ENCODE results near the gene TAS2R16. TPM values are rescaled to one million over a fixed set of nuclear protein-coding genes. Genes with fewer than 3 reads are reported as not detected.

Gene TAS2R16
- total and polyA plus RNA-seq, 2 of the 13 experiments (the other 11 are each of a cell fraction or from before 2014, with no cell fraction given): not detected

- H3K9ac ChIP-seq (ENCODE audit: insufficient read depth, low read depth, low read length): no peak overlapping the region
- H4K20me1 ChIP-seq (ENCODE audit: insufficient read depth, low read length): no peaks in the 10 kb centered on the region
- no peaks in the 10 kb centered on the region for H3K9me3 ChIP-seq (ENCODE audit: low read length)
- FAIRE-seq (no peak), DNase-seq (ENCODE audit: low spot score) (no peak), ATAC-seq (no peak)
- TF ChIP-seq HMGA1 (CRISPR knock-in tag; conservative IDR thresholded peaks at IDR 0.05) (no peak), ZNF230 (CRISPR knock-in tag; IDR thresholded peaks at IDR 0.05) (no peak), BRCA1 (CRISPR knock-in tag; IDR thresholded peaks at IDR 0.05) (no peak), TCF7L2 (IDR thresholded peaks at IDR 0.05; ENCODE audit: low read depth, low read length) (no peak), ADNP (CRISPR knock-in tag; IDR thresholded peaks at IDR 0.05) (no peak), MAX (IDR thresholded peaks at IDR 0.05) (no peak), WIZ (CRISPR knock-in tag; IDR thresholded peaks at IDR 0.05) (no peak), CEBPB (IDR thresholded peaks at IDR 0.05; ENCODE audit: borderline replicate concordance, low read depth, low read length) (no peak), IRF2 (CRISPR knock-in tag; IDR thresholded peaks at IDR 0.05) (no peak), ZBTB8A (CRISPR knock-in tag; IDR thresholded peaks at IDR 0.05; ENCODE audit: borderline replicate concordance, low read depth) (no peak), ZNF530 (CRISPR knock-in tag; IDR thresholded peaks at IDR 0.05; ENCODE audit: low read depth) (no peak), PAX8 (CRISPR knock-in tag; IDR thresholded peaks at IDR 0.05; ENCODE audit: borderline replicate concordance) (no peak), CTCF (CRISPR knock-in tag; IDR thresholded peaks at IDR 0.05) (no peak), ZNF652 (CRISPR knock-in tag; IDR thresholded peaks at IDR 0.05; ENCODE audit: borderline replicate concordance, low read depth) (no peak), PCBP1 (IDR thresholded peaks at IDR 0.05; ENCODE audit: borderline replicate concordance, low read depth, low read length) (no peak), HNRNPL (IDR thresholded peaks at IDR 0.05; ENCODE audit: low read depth, low read length) (no peak)
- WGBS (ENCODE audit: low lambda C conversion rate): 21% methylated on average over 2 of the region's 2 CpGs
- intact Hi-C loops (cut with micrococcal nuclease; ENCODE audit: unreplicated experiment): no loop called here
- POLR2A ChIA-PET: no interaction called here
- no peaks in the 10 kb centered on the region for H3K79me2 ChIP-seq (ENCODE audit: insufficient read depth, low read length)
- in situ Hi-C loops (cut with HindIII; ENCODE audit: extremely low pct_ligation_motif_present, low pct_unique_long_range_greater_than_20kb): no loop called here
- no peaks in the 10 kb centered on the region for H3K4me1 ChIP-seq (ENCODE audit: insufficient read depth, low read length)
- no TSS peak for BruUV-seq (replicated peaks)
- no peaks in the 10 kb centered on the region for H3K27me3 ChIP-seq (ENCODE audit: control insufficient read depth in 1 of 2, insufficient read depth in 2 of 2, low read length in 2 of 2)
- H3K36me3 ChIP-seq (replicated peaks in 1 of 2; ENCODE audit: control insufficient read depth in 1 of 2, insufficient read depth in 2 of 2, low read length in 2 of 2): no peaks in the 10 kb centered on the region
- CTCF ChIA-PET (ENCODE audit: low intra/inter-chr PET ratio, low total read pairs): no interaction called here
- H3K4me3 ChIP-seq (replicated peaks in 1 of 3; ENCODE audit: insufficient read depth in 1 of 3, low read depth in 2 of 3, low read length in 3 of 3): no peak overlapping the region
- no peak overlapping the region for H2AFZ ChIP-seq (ENCODE audit: low read length)
- no peak overlapping the region for H3K27ac ChIP-seq (ENCODE audit: extremely low read length, insufficient read depth, low read length)
- H3K4me2 ChIP-seq (ENCODE audit: low read depth, low read length): no peak overlapping the region
These were observed 44.5 kb downstream of the TAS2R16 start for GRCh38 chr7:122951006-122951405.

All from HepG2 (cell line).